NB4 (cell line): ENCODE data around the gene NDUFB5.

Source experiments
- POLR2A ChIP-seq: IDR thresholded peaks from 2 replicates; pipeline ENCODE4 v1.6.1; 2011; ENCODE audit warnings: mild to moderate bottlenecking; ENCODE audit not compliant: insufficient read length; ENCODE audit errors: extremely low read depth
- TF ChIP-seq, protein P1 (sequence below): IDR thresholded peaks from one replicate; pipeline ENCODE4 v1.5.1; 2012; ENCODE audit warnings: low read depth, low read length

GRCh38 chr3:179603321-179603720, 1.3 kb upstream of the NDUFB5 start:
- no peak for TF ChIP-seq POLR2A
- TF ChIP-seq, protein P1, sequence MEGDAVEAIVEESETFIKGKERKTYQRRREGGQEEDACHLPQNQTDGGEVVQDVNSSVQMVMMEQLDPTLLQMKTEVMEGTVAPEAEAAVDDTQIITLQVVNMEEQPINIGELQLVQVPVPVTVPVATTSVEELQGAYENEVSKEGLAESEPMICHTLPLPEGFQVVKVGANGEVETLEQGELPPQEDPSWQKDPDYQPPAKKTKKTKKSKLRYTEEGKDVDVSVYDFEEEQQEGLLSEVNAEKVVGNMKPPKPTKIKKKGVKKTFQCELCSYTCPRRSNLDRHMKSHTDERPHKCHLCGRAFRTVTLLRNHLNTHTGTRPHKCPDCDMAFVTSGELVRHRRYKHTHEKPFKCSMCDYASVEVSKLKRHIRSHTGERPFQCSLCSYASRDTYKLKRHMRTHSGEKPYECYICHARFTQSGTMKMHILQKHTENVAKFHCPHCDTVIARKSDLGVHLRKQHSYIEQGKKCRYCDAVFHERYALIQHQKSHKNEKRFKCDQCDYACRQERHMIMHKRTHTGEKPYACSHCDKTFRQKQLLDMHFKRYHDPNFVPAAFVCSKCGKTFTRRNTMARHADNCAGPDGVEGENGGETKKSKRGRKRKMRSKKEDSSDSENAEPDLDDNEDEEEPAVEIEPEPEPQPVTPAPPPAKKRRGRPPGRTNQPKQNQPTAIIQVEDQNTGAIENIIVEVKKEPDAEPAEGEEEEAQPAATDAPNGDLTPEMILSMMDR, result no peak
